ENCODE measurements around the gene PRKCQ. TPM values are rescaled to one million over a fixed set of nuclear protein-coding genes. Genes with fewer than 3 reads are reported as not detected.

Gene PRKCQ
- total and polyA plus RNA-seq, 2 of the 8 experiments (the other 6 are each of a cell fraction or from before 2014, with no cell fraction given): 9.1 to 22.6 TPM

DNA sequence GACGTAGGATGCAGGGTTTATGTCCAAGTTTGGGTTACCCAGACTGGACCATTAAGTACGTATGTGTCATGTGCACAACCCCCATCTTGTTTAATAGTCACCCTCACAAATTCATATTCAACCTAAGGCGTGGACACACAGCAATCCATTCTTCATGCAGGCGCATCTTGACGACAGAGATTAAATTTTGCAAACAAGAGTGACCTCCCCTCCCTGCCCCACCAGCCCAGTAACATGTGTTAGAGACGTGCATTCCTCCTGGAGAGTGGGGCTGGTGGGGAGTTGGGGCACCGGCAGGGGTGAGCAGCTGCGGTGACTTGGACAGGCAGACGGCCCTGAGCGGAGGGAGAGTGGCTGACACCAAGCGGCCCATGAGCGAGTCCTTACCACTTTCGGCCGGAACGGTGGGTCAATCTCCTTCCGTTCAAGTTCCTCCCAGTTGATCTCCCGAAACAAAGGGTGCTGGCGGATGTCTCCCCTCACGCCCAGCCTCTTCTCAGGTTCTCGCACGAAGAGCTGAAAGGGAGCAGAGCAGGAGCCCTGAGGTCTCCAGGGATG is 149.6 kb downstream of the PRKCQ start:
- Histone ChIP-seq H3K4me3 (ENCODE audit: extremely low read depth in 1 of 4, insufficient read depth in 2 of 4, low read depth in 3 of 4, low read length in 4 of 4) (no peak overlapping the region), H4K91ac (replicated peaks; ENCODE audit: insufficient read length, low read length) (no peak overlapping the region), H2BK5ac (ENCODE audit: low read depth, low read length) (peak overlapping the region; percentile 22; the same call in 1 of the 2 replicates), H3K23ac (ENCODE audit: insufficient read length) (no peak overlapping the region), H4K20me1 (replicated peaks in 1 of 2; ENCODE audit: control insufficient read depth in 1 of 2, insufficient read depth in 2 of 2, low read length in 2 of 2) (peaks cover 0 to 3% of the 10 kb centered on the region in 2 experiments), H2BK12ac (ENCODE audit: low read depth, low read length) (no peak overlapping the region), H3K4me2 (ENCODE audit: insufficient read depth in 1 of 2, low read depth in 2 of 2, low read length in 2 of 2) (no peak overlapping the region), H3K27me3 (replicated peaks in 1 of 4; ENCODE audit: control insufficient read depth in 3 of 4, extremely low read depth in 1 of 4, insufficient read depth in 3 of 4, low read length in 3 of 4) (no peaks in the 10 kb centered on the region), H3K27ac (ENCODE audit: low read depth, low read length) (no peak overlapping the region), H2BK120ac (replicated peaks; ENCODE audit: low read depth, low read length) (no peak overlapping the region), H3K18ac (ENCODE audit: extremely low read depth, low read length) (no peak overlapping the region), H3K4ac (replicated peaks; ENCODE audit: insufficient read length, low read depth, low read length) (no peak overlapping the region), H2AK5ac (ENCODE audit: low read depth, low read length) (no peak overlapping the region), H3K23me2 (ENCODE audit: low read depth, low read length) (no peaks in the 10 kb centered on the region), H3K14ac (ENCODE audit: insufficient read length) (no peak overlapping the region), H2AFZ (ENCODE audit: low read length) (no peak overlapping the region), H3K56ac (replicated peaks; ENCODE audit: insufficient read length, low read depth, low read length) (no peak overlapping the region), H2BK20ac (ENCODE audit: low read length) (no peak overlapping the region), H3K9me3 (ENCODE audit: insufficient read depth in 2 of 2, low read depth in 1 of 2, low read length in 1 of 2) (no peaks in the 10 kb centered on the region), H2BK15ac (ENCODE audit: low read length) (no peak overlapping the region), H3K79me2 (ENCODE audit: control insufficient read depth in 1 of 2, insufficient read depth in 2 of 2, low read length in 2 of 2) (no peaks in the 10 kb centered on the region), H4K8ac (ENCODE audit: extremely low read depth, insufficient read depth, low read length) (no peak overlapping the region), H3K36me3 (ENCODE audit: control insufficient read depth in 2 of 4, insufficient read depth in 4 of 4, low read length in 3 of 4) (peaks cover 0 to 4% (median 0%) of the 10 kb centered on the region in 4 experiments; a peak in 5 of 8 replicates), H4K5ac (ENCODE audit: insufficient read length, low read depth, low read length) (no peak overlapping the region), H3K9ac (replicated peaks in 1 of 4; ENCODE audit: extremely low read depth in 1 of 4, low read depth in 3 of 4, low read length in 3 of 4) (no peak overlapping the region), H3K79me1 (ENCODE audit: low read depth, low read length) (no peaks in the 10 kb centered on the region), H3K4me1 (replicated peaks in 1 of 4; ENCODE audit: control insufficient read depth in 3 of 4, insufficient read depth in 4 of 4, low read length in 3 of 4) (no peaks in the 10 kb centered on the region)
- ChIA-PET CTCF (ENCODE audit: partially characterized antibody) (interaction anchor here (2.1 kb wide), 1 partner anchor 13 kb away, joined by 5 read pairs; no protein-coding TSS in a partner anchor), POLR2A (ENCODE audit: partially characterized antibody) (no interaction called here)
- no peak for DNase-seq (ENCODE audit: low read depth in 1 of 2, low spot score in 2 of 2)
- no peak for FAIRE-seq
- WGBS, 2 experiments (ENCODE audit: extremely low coverage in 1 of 2, insufficient coverage in 1 of 2, insufficient read length in 1 of 2, insufficient replicate concordance in 2 of 2, low coverage in 1 of 2, low lambda C conversion rate in 2 of 2, missing lambda C conversion rate in 1 of 2): 93% methylated on average over 21 of the region's 21 CpGs; no CpG with 5 or more reads in 1 of the 2 experiments
- no peak for TF ChIP-seq SIRT6 (IDR thresholded peaks at IDR 0.05; ENCODE audit: low read length)
- no peak for TF ChIP-seq SUZ12 (IDR thresholded peaks at IDR 0.05; ENCODE audit: low read length)
- no peak for TF ChIP-seq JUN (IDR thresholded peaks at IDR 0.05; ENCODE audit: low read depth, low read length)
- no peak for TF ChIP-seq TCF12 (IDR thresholded peaks at IDR 0.05; ENCODE audit: low read depth, low read length)
- TF ChIP-seq CTBP2 (IDR thresholded peaks at IDR 0.05; ENCODE audit: borderline replicate concordance, insufficient read depth, insufficient read length, low read length): no peak
- TF ChIP-seq ASH2L (IDR thresholded peaks at IDR 0.05; ENCODE audit: low read length): no peak
- TF ChIP-seq BACH1 (IDR thresholded peaks at IDR 0.05; ENCODE audit: low read length): no peak
- TF ChIP-seq JUND (IDR thresholded peaks at IDR 0.05; ENCODE audit: low read length): no peak
- no peak for TF ChIP-seq NRF1 (IDR thresholded peaks at IDR 0.05; ENCODE audit: low read depth, low read length)
- TF ChIP-seq TAF7 (optimal IDR thresholded peaks at IDR 0.05; ENCODE audit: borderline replicate concordance, low read depth, low read length): no peak
- no peak for TF ChIP-seq RFX5 (IDR thresholded peaks at IDR 0.05; ENCODE audit: borderline replicate concordance, low read depth, low read length)
- TF ChIP-seq SAP30 (IDR thresholded peaks at IDR 0.05; ENCODE audit: insufficient read depth, insufficient replicate concordance, low read length): no peak
